HG03280 (cell line): ENCODE measurements around the gene SRGAP1.

Experiments used
- ATAC-seq: cut with Tn5 transposase; IDR thresholded peaks from one replicate; pipeline ENCODE4 v1.9.1; 2021; ENCODE audit warnings: mild to moderate bottlenecking, moderate library complexity; ENCODE audit not compliant: unreplicated experiment

The SRGAP1 gene

DNA sequence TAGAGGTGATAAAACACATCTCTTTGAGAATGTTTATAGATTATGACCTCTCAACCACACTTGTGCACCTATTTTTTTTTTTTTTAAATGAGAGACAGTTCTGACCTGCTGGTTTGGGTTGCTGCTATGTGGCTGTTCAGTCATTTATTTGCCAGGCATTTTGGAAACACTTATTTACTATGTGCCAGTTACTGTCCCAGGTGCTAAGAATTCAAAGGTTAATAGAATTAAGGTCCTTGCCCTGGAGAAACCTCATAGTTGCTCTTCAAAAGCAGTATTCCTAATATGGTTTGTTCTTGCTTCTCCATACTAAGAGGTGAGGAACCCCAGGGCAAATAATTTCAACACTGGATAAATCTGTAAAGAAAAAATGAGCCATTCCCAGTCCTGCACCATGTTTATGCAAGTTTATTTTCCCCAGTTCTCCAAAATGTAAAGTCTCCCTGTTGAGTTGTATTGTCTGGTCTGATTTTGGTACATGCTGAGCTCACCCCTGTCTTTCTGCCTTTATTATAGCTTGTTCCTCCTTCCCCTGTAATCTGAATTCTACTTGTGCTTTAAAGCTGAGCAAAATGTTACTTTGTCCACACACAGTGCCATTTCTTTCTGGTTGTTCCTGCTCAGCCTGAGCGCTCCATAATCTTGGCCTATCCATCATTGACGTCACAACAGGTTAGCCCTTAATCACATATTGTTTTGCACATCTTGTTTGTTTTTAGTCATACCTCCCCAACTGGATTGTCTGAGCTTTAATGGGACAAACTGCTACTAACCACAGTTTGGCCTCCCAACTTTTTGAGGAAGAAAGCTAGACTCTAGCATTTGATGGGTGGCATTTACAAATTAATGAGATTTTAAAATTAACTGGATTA is 56.7 kb downstream of the SRGAP1 start:
- no peak for ATAC-seq

GRCh38 chr12:63904653-63905052 is 60.2 kb downstream of the SRGAP1 start:
- ATAC-seq = no peak

DNA sequence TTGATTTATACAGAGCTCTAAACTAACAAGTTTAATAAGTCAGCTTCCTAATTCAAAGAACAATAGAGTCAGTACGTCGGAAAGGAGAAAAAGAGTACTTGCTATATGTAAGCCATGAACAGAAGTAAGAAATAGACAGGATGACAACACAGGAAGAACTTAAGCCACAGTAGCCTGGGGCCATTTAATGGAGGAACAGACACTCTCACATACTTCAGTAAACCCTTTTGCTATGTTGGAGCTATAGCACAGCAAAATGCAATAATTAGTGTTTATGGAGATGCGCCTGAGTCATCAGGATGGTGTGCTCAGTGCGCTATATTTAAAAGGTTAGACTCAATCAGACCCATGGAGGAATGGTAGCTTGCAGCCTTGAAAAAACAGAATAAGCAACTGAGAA is 61.0 kb downstream of the SRGAP1 start:
- ATAC-seq = no peak

GRCh38 chr12:63906876-63907275 is 62.4 kb downstream of the SRGAP1 start:
- ATAC-seq = no peak

GRCh38 chr12:63907561-63907960 is 63.1 kb downstream of the SRGAP1 start:
- no peak for ATAC-seq

DNA sequence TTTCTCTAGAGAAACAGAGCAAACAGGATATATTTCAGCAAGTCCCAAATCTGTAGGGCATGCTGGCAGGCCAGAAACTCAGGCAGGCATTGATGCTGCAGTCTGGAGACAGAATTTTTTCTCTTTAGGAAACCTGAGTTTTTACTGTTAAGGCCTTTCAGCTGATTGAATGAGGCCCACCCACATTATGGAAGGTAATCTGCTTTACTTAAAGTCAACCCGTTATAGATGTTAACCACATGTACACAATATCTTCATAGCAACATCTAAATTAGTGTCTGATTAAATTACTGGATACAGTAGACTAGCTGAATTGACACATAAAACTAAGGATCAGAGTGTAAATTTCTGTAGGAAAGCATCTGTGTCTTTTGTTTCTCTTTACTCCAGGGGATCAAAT is 65.2 kb downstream of the SRGAP1 start:
- ATAC-seq = no peak

- ATAC-seq = no peak
Observed at GRCh38 chr12:63911341-63911740, 66.8 kb downstream of the SRGAP1 start.

DNA sequence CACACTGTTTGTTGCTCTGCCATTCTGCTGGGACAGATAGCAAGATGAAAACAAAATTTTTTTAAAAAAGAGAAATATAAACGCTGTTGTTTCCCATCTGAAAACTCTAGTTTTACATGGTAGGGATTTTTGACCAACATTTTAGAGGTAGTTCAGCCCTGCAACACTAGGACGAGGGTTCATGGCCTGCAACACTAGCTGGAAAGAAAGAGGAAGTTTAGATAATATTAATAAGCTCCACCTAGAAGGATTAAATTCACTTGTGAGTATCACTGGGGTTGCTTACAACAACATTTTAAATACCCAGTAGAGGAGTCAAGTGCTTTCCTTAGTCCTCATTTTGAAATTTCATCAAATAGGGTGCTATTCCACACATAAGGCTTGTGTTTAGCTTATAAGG is 68.2 kb downstream of the SRGAP1 start:
- no peak for ATAC-seq

GRCh38 chr12:63913929-63914328 is 69.4 kb downstream of the SRGAP1 start:
- ATAC-seq = no peak

DNA sequence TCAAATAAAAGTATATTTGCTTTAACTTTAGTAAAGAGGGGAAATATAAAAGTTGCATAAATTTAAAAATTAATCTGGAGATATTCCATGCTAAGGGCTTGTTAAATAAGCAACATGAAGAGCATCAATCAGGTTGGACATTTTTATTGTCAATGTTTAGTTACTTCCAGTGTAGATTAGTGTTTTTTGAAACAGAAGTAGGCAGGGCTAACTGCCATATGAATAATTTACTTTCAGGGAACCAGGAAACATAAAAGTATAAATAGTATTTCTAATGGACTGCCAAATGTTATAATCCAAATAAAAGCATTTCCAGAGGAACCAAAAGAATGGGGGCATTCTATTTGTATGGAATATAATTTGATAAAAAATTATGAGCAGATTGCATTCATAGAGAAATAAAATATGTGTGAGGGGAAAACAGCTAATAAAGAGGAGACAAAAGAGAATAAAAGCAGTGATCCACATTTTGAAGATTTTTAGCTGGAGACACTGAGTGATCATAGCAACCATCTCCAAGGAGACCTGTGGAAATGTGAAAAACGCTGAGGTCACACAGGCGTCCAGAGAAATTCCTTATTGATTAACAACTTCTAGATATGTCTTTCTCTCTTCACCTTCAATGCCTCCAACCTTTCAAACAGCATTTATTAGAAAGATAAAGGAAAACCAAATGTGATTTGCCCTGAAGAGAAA is 70.8 kb downstream of the SRGAP1 start:
- no peak for ATAC-seq

DNA sequence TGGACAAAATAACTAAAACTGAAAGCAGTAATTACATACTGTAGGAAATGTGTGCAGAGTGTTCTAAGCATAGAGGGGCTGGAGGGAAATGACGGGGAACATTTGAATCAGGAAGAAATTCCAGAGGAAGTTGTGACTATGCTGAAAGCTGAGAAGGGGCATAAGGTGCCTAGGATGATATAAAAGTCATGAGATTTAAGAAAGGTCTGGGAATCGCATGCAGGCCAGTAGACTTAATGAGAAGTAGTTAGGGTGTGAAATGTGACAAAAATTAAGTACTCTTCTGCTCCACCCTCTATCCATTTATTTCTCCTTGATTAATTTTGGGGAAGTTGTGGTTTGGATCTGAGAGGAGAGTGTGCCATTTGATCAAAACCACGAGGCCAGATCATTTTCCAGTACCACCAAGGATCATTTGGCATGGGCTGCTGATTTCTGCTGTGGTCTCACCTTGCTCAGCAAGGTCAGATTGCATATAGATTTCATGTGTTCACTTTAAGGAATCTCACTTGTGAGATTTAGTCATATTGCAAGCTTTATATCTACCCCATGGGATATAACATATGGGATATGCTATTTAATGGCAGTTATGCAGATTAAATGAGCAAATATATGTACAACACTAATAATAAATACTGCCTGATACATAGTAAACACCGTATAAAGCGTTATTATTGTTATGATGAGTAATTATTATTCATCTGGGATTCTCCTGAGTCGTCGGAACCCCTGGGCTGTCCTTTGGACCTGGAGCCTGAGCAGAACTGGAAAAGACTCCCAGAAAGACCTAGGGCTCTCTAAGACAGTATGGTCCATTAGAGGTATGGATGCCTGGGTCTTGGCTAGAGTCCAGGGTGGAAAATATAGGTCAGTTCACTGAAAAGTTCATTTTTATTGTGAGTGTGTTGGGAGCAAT is 72.3 kb downstream of the SRGAP1 start:
- no peak for ATAC-seq

- ATAC-seq = no peak
Observed at GRCh38 chr12:63917477-63917862, 73.0 kb downstream of the SRGAP1 start.

DNA sequence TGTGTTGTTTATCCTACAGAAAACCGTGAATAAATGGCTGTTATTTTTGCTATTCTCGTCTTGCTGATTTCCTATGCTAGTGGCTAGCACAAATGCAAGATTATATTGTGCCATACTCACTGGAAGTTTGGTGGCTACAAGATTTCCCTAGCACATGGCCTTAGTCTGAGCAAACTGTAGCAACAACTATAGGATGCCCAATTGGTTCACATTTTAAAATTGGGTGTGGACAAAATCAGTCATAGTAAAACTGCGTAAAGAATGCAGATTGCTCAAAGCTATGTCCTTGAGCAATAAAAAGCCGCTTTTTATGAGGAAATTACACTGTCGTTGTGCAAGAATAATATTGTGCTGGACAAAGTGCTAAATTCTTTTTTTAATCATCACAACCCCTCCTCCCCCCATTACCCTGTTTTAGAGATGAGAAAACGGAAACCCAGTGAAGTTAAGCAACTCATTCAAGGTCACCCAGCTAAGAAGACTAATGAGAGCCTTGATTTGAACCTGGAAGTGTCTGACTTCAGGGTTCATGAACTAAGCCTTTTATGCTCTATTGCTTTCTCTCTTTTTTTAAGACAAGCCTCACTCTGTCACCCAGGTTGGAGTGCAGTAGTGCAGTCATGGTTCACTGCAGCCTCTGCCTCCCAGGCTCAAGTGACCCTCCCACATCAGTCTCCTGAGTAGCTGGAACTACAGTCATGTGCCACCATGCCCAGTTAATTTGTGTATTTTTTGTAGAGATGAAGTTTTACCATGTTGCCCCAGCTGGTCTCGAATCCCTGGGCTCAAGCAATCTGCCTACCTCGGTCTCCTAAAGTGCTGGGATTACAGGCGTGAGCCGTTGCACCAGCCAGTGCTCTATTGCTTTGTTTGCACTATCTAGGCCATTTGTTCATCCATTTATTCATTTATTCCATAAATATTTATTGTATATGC is 73.6 kb downstream of the SRGAP1 start:
- ATAC-seq = no peak

- ATAC-seq = no peak
Observed at GRCh38 chr12:63918800-63919300, 74.3 kb downstream of the SRGAP1 start.

- ATAC-seq = no peak
Observed at GRCh38 chr12:63919756-63920155, 75.3 kb downstream of the SRGAP1 start.

GRCh38 chr12:63921157-63921556 is 76.7 kb downstream of the SRGAP1 start:
- ATAC-seq = no peak

DNA sequence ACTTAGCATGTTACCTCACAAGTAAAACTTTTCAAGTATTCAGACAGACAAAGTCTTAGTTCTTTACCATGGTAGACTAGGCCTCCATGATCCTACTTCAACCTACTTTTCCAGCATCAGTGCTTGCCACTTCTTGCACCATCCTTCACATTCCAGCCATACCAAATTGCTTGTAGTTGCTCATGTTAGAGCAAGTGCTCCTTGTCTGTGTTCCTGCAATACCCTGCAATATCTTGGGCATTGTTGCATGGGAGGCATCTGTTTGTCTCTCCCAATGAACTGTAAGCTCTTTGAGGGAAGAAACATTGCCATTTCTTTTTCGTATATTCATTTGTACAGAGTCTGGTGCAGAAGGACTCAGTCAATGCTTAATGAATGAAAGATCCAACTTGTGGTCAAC is 78.0 kb downstream of the SRGAP1 start:
- ATAC-seq = no peak

DNA sequence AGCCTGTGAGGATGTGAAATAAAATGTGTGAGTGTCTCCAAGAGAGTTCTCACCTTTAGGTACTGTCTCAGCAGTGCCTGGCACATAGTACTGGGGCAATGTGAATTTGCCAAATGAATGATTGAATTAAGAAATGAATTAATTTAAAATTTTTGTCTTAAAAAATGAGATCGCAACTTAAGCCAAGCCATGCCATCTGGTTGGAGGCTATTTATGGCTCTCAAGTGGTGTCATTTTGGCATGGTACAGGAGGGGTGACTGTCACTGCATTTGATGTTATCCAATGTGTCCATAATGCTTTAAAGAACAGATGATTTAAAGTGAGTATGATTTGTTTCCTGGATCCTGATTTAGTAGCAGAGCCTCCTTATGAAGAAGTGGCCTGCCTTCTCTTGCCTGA is 80.3 kb downstream of the SRGAP1 start:
- ATAC-seq = no peak

- no peak for ATAC-seq
Observed at GRCh38 chr12:63927511-63927910, 83.0 kb downstream of the SRGAP1 start.

DNA sequence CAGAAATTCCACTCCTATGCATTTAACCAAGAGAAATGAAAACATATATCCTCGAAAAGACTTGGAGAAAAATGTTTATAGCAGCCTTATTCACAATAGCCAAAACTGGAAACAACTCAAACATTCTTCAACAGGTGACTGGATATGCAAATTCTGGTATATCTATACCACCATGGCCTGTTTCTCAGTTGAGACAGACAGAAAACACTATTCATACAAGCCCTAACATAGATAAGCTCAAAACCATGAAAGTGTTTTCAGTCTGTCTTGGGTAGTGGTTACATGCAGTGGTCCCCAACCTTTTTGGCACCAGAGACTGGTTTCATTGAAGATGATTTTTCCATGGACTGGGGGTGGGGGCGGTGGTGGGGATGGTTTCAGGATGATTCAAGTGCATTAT is 83.8 kb downstream of the SRGAP1 start:
- no peak for ATAC-seq
